Ectodermal cell (in vitro differentiated cells): ENCODE results near the gene CRTC3.
A peak's percentile ranks its signal among the peaks of the same experiment; 100 is the strongest.
"Not testable (repeated sequence)": the region's sequence is repeated elsewhere in the genome, so short reads cannot be mapped to it uniquely, and the experiment has no call there.

ENCODE experiments used
- H3K27ac ChIP-seq: 2 replicates; pipeline ENCODE4 v1.7.0; 2013; ENCODE audit warnings: mild to moderate bottlenecking, low read depth, low read length; ENCODE audit not compliant: insufficient read depth, poor library complexity, severe bottlenecking
- H3K27me3 ChIP-seq: 2 replicates; pipeline ENCODE4 v1.7.0; 2013; ENCODE audit warnings: mild to moderate bottlenecking, low read length; ENCODE audit not compliant: insufficient read depth, control insufficient read depth, poor library complexity, severe bottlenecking
- H3K36me3 ChIP-seq: one replicate; pipeline ENCODE4 v1.7.0; 2013; ENCODE audit warnings: low read length; ENCODE audit not compliant: control insufficient read depth, insufficient read depth
- H3K4me1 ChIP-seq: one replicate; pipeline ENCODE4 v1.7.0; 2013; ENCODE audit warnings: low read length; ENCODE audit not compliant: control insufficient read depth, insufficient read depth
- H3K4me3 ChIP-seq: 2 replicates; pipeline ENCODE4 v1.7.0; 2013; ENCODE audit warnings: low read depth, low read length, control low read depth; ENCODE audit not compliant: insufficient read depth
- H3K9me3 ChIP-seq: 2 replicates; pipeline ENCODE4 v1.7.0; 2013; ENCODE audit warnings: mild to moderate bottlenecking, low read length, moderate library complexity; ENCODE audit not compliant: control insufficient read depth
- WGBS, 2 experiments: methylation state at CpG; one replicate each; pipeline ENCODE4 v1.1.7; 2013; ENCODE audit warnings: missing lambda C conversion rate in 2 of 2; 5-methylcytosine and 5-hydroxymethylcytosine counted together

Gene CRTC3

GRCh38 chr15:90513893-90514292, 15.8 kb upstream of the CRTC3 start:
- not testable (repeated sequence) for H3K27me3 ChIP-seq, H3K27ac ChIP-seq, H3K36me3 ChIP-seq, H3K4me3 ChIP-seq, H3K9me3 ChIP-seq, H3K4me1 ChIP-seq
- WGBS, 2 experiments = 50% methylated on average over 2 of the region's 2 CpGs; no CpG with 5 or more reads in 1 of the 2 experiments

- H3K27me3 ChIP-seq = no peaks in the 10 kb centered on the region
- H3K4me1 ChIP-seq = no peaks in the 10 kb centered on the region
- no peak overlapping the region for H3K27ac ChIP-seq
- no peaks in the 10 kb centered on the region for H3K36me3 ChIP-seq
- H3K9me3 ChIP-seq = no peaks in the 10 kb centered on the region
- WGBS, 2 experiments = 100% methylated on average over 1 of the region's 1 CpG; no CpG with 5 or more reads in 1 of the 2 experiments
- no peak overlapping the region for H3K4me3 ChIP-seq
Measured at GRCh38 chr15:90519688-90520087, 10.0 kb upstream of the CRTC3 start.

- H3K27ac ChIP-seq = no peak overlapping the region
- no peaks in the 10 kb centered on the region for H3K36me3 ChIP-seq
- no peaks in the 10 kb centered on the region for H3K9me3 ChIP-seq
- no peak overlapping the region for H3K4me3 ChIP-seq
- WGBS, 2 experiments = 89 to 93% methylated on average over 5 of the region's 5 CpGs
- H3K4me1 ChIP-seq = no peaks in the 10 kb centered on the region
- H3K27me3 ChIP-seq = no peaks in the 10 kb centered on the region
Measured at GRCh38 chr15:90520365-90520764, 9.4 kb upstream of the CRTC3 start.

- H3K27me3 ChIP-seq = peaks cover 1% of the 10 kb centered on the region
- no peak overlapping the region for H3K27ac ChIP-seq
- WGBS, 2 experiments = 91 to 96% methylated on average over 3 of the region's 3 CpGs
- no peaks in the 10 kb centered on the region for H3K4me1 ChIP-seq
- no peaks in the 10 kb centered on the region for H3K36me3 ChIP-seq
- no peak overlapping the region for H3K4me3 ChIP-seq
- H3K9me3 ChIP-seq = no peaks in the 10 kb centered on the region
Measured at GRCh38 chr15:90523373-90523772, 6.3 kb upstream of the CRTC3 start.

- 90 to 91% methylated on average over 6 of the region's 6 CpGs for WGBS, 2 experiments
Measured at GRCh38 chr15:90524018-90524803, 5.5 kb upstream of the CRTC3 start.

GRCh38 chr15:90529011-90529370, 732 bp upstream of the CRTC3 start:
- Histone ChIP-seq H3K27ac (no peak overlapping the region), H3K27me3 (peaks cover 43% of the 10 kb centered on the region)
- WGBS, 2 experiments = 68 to 70% methylated on average over 15 of the region's 15 CpGs

More at GRCh38 chr15:90524018-90524803, 5.5 kb upstream of the CRTC3 start:
- not testable (repeated sequence) for H3K9me3 ChIP-seq, H3K27ac ChIP-seq, H3K4me1 ChIP-seq, H3K4me3 ChIP-seq, H3K27me3 ChIP-seq, H3K36me3 ChIP-seq

GRCh38 chr15:90530250-90531051, 728 bp downstream of the CRTC3 start:
- H3K27me3 ChIP-seq = peaks cover 43% of the 10 kb centered on the region
- no peaks in the 10 kb centered on the region for H3K9me3 ChIP-seq
- 1% methylated on average over 76 of the region's 76 CpGs for WGBS, 2 experiments
- H3K4me3 ChIP-seq = peak overlapping the region; percentile 64
- H3K27ac ChIP-seq = no peak overlapping the region
- H3K36me3 ChIP-seq = no peaks in the 10 kb centered on the region
- peaks cover 6% of the 10 kb centered on the region for H3K4me1 ChIP-seq

More at GRCh38 chr15:90529011-90529370, 732 bp upstream of the CRTC3 start:
- Histone ChIP-seq H3K36me3 (no peaks in the 10 kb centered on the region), H3K4me3 (peak overlapping the region; percentile 64), H3K4me1 (peaks cover 6% of the 10 kb centered on the region), H3K9me3 (no peaks in the 10 kb centered on the region)

GRCh38 chr15:90531147-90531546, 1.4 kb downstream of the CRTC3 start:
- H3K4me1 ChIP-seq = peaks cover 6% of the 10 kb centered on the region
- H3K9me3 ChIP-seq = no peaks in the 10 kb centered on the region
- H3K4me3 ChIP-seq = no peak overlapping the region
- H3K27ac ChIP-seq = no peak overlapping the region
- H3K27me3 ChIP-seq = peaks cover 43% of the 10 kb centered on the region
- H3K36me3 ChIP-seq = no peaks in the 10 kb centered on the region
- 35 to 41% methylated on average over 3 of the region's 4 CpGs for WGBS, 2 experiments

GRCh38 chr15:90535254-90535653, 5.5 kb downstream of the CRTC3 start:
- WGBS, 2 experiments = 91 to 95% methylated on average over 5 of the region's 5 CpGs
- no peaks in the 10 kb centered on the region for H3K36me3 ChIP-seq

GRCh38 chr15:90539789-90540188, 10.1 kb downstream of the CRTC3 start:
- Histone ChIP-seq H3K27ac (no peak overlapping the region), H3K4me1 (no peaks in the 10 kb centered on the region), H3K9me3 (no peaks in the 10 kb centered on the region), H3K4me3 (no peak overlapping the region), H3K36me3 (no peaks in the 10 kb centered on the region), H3K27me3 (no peaks in the 10 kb centered on the region)
- 93 to 95% methylated on average over 10 of the region's 10 CpGs for WGBS, 2 experiments

More at GRCh38 chr15:90535254-90535653, 5.5 kb downstream of the CRTC3 start:
- no peak overlapping the region for H3K4me3 ChIP-seq
- no peak overlapping the region for H3K27ac ChIP-seq
- H3K9me3 ChIP-seq = no peaks in the 10 kb centered on the region
- H3K27me3 ChIP-seq = peaks cover 23% of the 10 kb centered on the region
- peaks cover 6% of the 10 kb centered on the region for H3K4me1 ChIP-seq
